ENCODE results near the gene DGKZ.
A peak's percentile ranks its signal among the peaks of the same experiment; 100 is the strongest.

The DGKZ gene

GRCh38 chr11:46404476-46405017 lies 57.3 kb downstream of the DGKZ start:
- no peak for DNase-seq

DNA sequence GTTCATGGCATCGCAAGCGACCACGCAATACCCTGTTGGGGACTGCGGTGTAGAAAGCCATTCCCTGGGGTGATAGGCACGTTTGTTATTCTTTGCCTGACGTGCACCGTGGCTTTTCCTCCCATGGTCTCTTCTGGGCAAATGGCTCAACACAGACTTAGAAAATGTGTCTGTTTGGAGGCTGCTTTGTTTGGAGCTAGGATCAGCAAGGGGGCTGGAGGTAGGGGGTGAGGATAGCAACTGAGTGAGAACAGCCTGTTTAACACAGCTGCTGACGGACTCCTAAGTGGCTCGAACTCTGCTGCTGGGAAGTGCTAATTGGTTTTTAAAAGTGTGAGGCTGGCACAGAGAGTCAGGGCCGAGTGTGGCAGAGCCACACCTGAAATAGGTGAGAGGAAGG lies 60.4 kb downstream of the DGKZ start:
- DNase-seq = no peak

GRCh38 chr11:46408407-46408986 lies 61.2 kb downstream of the DGKZ start:
- no peak for DNase-seq

- DNase-seq = no peak
These were observed 62.8 kb downstream of the DGKZ start for GRCh38 chr11:46410021-46410420.

- no peak for DNase-seq
These were observed 66.7 kb downstream of the DGKZ start for GRCh38 chr11:46413760-46414465.

GRCh38 chr11:46414466-46414796 lies 67.2 kb downstream of the DGKZ start:
- peak; percentile 69 for DNase-seq

DNA sequence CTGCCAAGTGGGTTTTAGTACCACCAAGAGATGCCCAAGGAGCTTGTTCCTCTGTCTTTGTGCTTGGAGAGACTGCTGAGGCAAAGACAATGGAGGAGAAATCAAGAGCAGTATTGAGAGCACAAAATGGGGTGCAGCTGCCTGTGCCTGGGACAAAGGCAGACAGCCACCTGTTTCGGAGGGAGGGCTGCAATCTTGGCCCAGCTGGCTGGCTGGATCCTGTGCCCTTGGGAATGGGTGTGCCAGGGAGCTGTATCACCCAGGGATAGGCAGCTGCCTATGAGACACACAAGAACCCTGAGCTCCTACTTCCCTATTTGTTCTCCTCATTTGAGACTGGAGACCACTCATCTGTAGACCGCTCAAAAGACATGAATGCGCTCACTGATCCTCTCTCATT lies 67.6 kb downstream of the DGKZ start:
- DNase-seq = peak; percentile 69

- no peak for DNase-seq
These were observed 70.4 kb downstream of the DGKZ start for GRCh38 chr11:46417711-46418110.

DNA sequence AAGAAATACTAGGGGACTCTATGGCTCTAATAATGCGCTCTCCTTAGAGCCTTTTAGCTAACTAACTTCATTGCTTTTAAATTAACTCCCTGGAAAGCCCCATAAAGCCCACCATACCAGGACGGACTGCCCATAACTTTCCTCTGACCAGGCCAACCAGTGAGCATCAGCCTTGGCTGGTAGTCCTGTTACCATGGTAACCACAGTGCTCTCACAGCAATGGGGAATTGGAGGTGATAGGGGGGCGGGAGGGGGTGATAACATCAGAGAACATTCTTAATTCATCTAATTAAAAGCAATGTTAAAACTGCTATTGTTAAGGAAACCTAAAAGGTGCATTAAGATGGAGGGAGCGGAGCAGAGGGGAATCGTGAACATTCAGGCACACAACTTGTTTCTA lies 71.5 kb downstream of the DGKZ start:
- no peak for DNase-seq

DNA sequence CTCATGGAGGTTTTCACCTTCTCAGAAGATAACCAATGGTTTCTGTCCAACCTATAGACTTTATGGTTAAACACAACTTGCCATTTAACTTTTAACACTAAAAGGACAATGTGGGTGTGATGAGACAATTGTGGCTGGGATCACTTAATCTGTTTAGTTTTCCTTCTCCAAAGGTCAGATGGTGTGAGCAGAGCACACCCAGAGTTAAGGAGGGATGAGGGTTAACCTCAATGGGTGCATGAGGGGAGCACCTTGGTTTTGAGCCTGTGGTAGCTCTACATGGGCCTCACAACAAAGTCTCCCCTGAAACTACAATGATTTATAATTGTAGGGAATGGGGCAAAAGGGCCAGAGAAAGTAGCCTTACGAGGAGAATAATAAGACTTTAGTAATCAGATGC lies 73.2 kb downstream of the DGKZ start:
- no peak for DNase-seq

GRCh38 chr11:46421257-46421880 lies 74.1 kb downstream of the DGKZ start:
- DNase-seq = no peak

GRCh38 chr11:46422588-46422987 lies 75.3 kb downstream of the DGKZ start:
- no peak for DNase-seq

DNA sequence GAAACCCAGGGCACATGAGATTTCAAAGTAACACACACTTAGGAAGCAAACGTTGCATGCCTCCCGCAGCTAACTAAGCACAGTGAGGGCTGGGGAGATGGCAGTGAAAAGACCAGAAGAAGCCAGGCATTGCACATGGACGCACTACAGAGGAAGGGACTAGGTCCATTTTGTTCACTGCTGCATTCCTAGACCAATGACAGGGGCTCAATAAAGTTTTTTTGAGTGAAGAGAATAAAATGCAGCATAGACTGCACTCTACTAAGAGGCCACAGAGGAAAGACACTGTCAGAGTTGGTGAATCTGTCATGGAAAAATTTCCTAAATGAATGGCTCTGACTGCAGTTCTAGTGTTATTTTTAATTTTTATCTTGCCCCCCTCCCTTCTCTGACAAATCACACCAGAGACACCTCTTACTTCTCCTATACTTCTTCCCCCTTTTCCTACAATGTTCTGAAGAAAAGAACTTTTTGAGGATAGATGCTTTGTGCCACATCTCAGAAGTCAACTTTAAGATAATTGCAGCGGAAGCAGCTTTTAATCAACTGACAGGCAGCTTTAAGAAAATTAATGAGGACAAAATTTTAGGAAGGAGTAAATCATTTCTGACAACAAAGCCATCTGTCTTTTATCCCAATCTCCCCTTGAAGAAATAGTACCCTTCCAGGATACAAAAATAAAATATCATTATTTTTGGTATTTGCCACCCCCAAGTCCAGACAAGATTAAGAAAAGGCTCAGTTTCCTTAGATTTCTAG lies 79.1 kb downstream of the DGKZ start:
- DNase-seq = no peak

- DNase-seq = no peak
These were observed 80.1 kb downstream of the DGKZ start for GRCh38 chr11:46427364-46427763.

GRCh38 chr11:46429717-46430116 lies 82.5 kb downstream of the DGKZ start:
- DNase-seq = no peak

Measured in NCI-H2171 (cell line).